C1 segment of cervical spinal cord (tissue), 14 donors: ENCODE data around the gene ADCY2.

Source experiments
- DNase-seq, 14 donors: peaks; one replicate each; lab custom pipeline; 2025; lab: John Stamatoyannopoulos, UW

Gene ADCY2

GRCh38 chr5:7824995-7825394 is 429.1 kb downstream of the ADCY2 start:
- DNase-seq = no peak

- DNase-seq = no peak
Measured at GRCh38 chr5:7825630-7826029, 429.7 kb downstream of the ADCY2 start.

GRCh38 chr5:7827610-7828009 is 431.7 kb downstream of the ADCY2 start:
- no peak for DNase-seq

- no peak for DNase-seq
Measured at GRCh38 chr5:7828269-7828668, 432.3 kb downstream of the ADCY2 start.

- DNase-seq = no peak
Measured at GRCh38 chr5:7834982-7835381, 439.0 kb downstream of the ADCY2 start.

GRCh38 chr5:7837403-7837802 is 441.5 kb downstream of the ADCY2 start:
- no peak for DNase-seq

GRCh38 chr5:7842531-7842930 is 446.6 kb downstream of the ADCY2 start:
- no peak for DNase-seq

GRCh38 chr5:7844901-7845300 is 449.0 kb downstream of the ADCY2 start:
- DNase-seq = no peak

GRCh38 chr5:7845557-7845956 is 449.6 kb downstream of the ADCY2 start:
- DNase-seq = no peak

- DNase-seq = no peak
Measured at GRCh38 chr5:7846327-7846726, 450.4 kb downstream of the ADCY2 start.

GRCh38 chr5:7848296-7848695 is 452.4 kb downstream of the ADCY2 start:
- no peak for DNase-seq

GRCh38 chr5:7849681-7850394 is 453.9 kb downstream of the ADCY2 start:
- no peak for DNase-seq

- peak in 1 of 14 donors; percentile 11 for DNase-seq
Measured at GRCh38 chr5:7850395-7851239, 454.7 kb downstream of the ADCY2 start, which contains the start of gene CFAP90. TSS of gene CFAP90 (minus strand) at chr5:7851133. CDS start at chr5:7851021, 112 bp downstream.

- no peak for DNase-seq
Measured at GRCh38 chr5:7851240-7851592, 455.3 kb downstream of the ADCY2 start.

GRCh38 chr5:7851617-7852289 is 455.8 kb downstream of the ADCY2 start:
- no peak for DNase-seq

- DNase-seq = no peak
Measured at GRCh38 chr5:7852542-7852941, 456.6 kb downstream of the ADCY2 start.

GRCh38 chr5:7852988-7853387 is 457.1 kb downstream of the ADCY2 start:
- DNase-seq = no peak

- DNase-seq = no peak
Measured at GRCh38 chr5:7855611-7856010, 459.7 kb downstream of the ADCY2 start.

GRCh38 chr5:7856855-7857254 is 460.9 kb downstream of the ADCY2 start:
- DNase-seq = peak in 4 of 14 donors; percentile 6 to 31 (median 22)

- no peak for DNase-seq
Measured at GRCh38 chr5:7857361-7857760, 461.4 kb downstream of the ADCY2 start.

- no peak for DNase-seq
Measured at GRCh38 chr5:7857926-7858632, 462.1 kb downstream of the ADCY2 start.

- no peak for DNase-seq
Measured at GRCh38 chr5:7866196-7866595, 470.3 kb downstream of the ADCY2 start.
